ENCODE results near the gene NR4A3.

The NR4A3 gene

GRCh38 chr9:99840072-99840471 is 18.4 kb downstream of the NR4A3 start:
- no peak for DNase-seq

GRCh38 chr9:99845063-99845462 is 23.4 kb downstream of the NR4A3 start:
- Histone ChIP-seq H3K18ac (ENCODE audit: low read depth in 1 of 2, low read length in 2 of 2) (no peak overlapping the region), H3K4me1 (ENCODE audit: control insufficient read depth, insufficient read depth, low read depth, low read length) (no peaks in the 10 kb centered on the region), H3K4me2 (ENCODE audit: low read length, poor library complexity, severe bottlenecking) (no peak overlapping the region), H3K4me3 (ENCODE audit: insufficient read depth in 1 of 2, low read depth in 1 of 2, low read length in 2 of 2) (no peak overlapping the region), H3K79me1 (replicated peaks; ENCODE audit: low read length, poor library complexity, severe bottlenecking) (no peaks in the 10 kb centered on the region), H2BK15ac (ENCODE audit: low read depth, poor library complexity, severe bottlenecking) (no peak overlapping the region), H2BK12ac (ENCODE audit: low read length in 2 of 2) (no peak overlapping the region), H3K23ac (ENCODE audit: low read length in 2 of 2) (no peak overlapping the region), H2AK5ac (ENCODE audit: low read length, severe bottlenecking) (no peak overlapping the region), H3K4ac (ENCODE audit: low read depth in 1 of 2, low read length in 2 of 2) (no peak overlapping the region), H4K8ac (ENCODE audit: low read length) (no peak overlapping the region), H3K9me3 (ENCODE audit: control insufficient read depth, low read length) (no peaks in the 10 kb centered on the region), H2BK120ac (ENCODE audit: low read depth, low read length) (no peak overlapping the region), H3K27me3 (ENCODE audit: control insufficient read depth in 1 of 2, insufficient read depth in 1 of 2, low read length in 2 of 2) (no peaks in the 10 kb centered on the region), H3K36me3 (ENCODE audit: control insufficient read depth in 1 of 2, insufficient read depth in 2 of 2, low read depth in 1 of 2, low read length in 2 of 2) (peaks cover 0 to 53% of the 10 kb centered on the region in 2 experiments), H3K9ac (ENCODE audit: low read length) (no peak overlapping the region), H4K91ac (ENCODE audit: low read length) (no peak overlapping the region), H2AFZ (ENCODE audit: low read depth, low read length) (no peak overlapping the region), H3K27ac (ENCODE audit: low read length, poor library complexity, severe bottlenecking) (no peak overlapping the region), H3K14ac (ENCODE audit: low read length in 2 of 2) (no peak overlapping the region), H2BK5ac (ENCODE audit: low read depth, low read length, poor library complexity, severe bottlenecking) (no peak overlapping the region)
- 84% methylated on average over 3 of the region's 4 CpGs for WGBS
- no peak for DNase-seq

More at GRCh38 chr9:99840072-99840471, 18.4 kb downstream of the NR4A3 start:
- H2AFZ ChIP-seq (ENCODE audit: low read depth, low read length): no peak overlapping the region
- H2BK5ac ChIP-seq (ENCODE audit: low read depth, low read length, poor library complexity, severe bottlenecking): no peak overlapping the region
- no peak overlapping the region for H3K27ac ChIP-seq (ENCODE audit: low read length, poor library complexity, severe bottlenecking)
- no peak overlapping the region for H3K18ac ChIP-seq (ENCODE audit: low read depth in 1 of 2, low read length in 2 of 2)
- H3K4me1 ChIP-seq (ENCODE audit: control insufficient read depth, insufficient read depth, low read depth, low read length): no peaks in the 10 kb centered on the region
- H3K9ac ChIP-seq (ENCODE audit: low read length): no peak overlapping the region
- no peak overlapping the region for H2BK12ac ChIP-seq (ENCODE audit: low read length in 2 of 2)
- no peak overlapping the region for H3K4me3 ChIP-seq (ENCODE audit: insufficient read depth in 1 of 2, low read depth in 1 of 2, low read length in 2 of 2)
- H4K91ac ChIP-seq (ENCODE audit: low read length): no peak overlapping the region
- no peak overlapping the region for H3K4me2 ChIP-seq (ENCODE audit: low read length, poor library complexity, severe bottlenecking)
- no peaks in the 10 kb centered on the region for H3K79me1 ChIP-seq (replicated peaks; ENCODE audit: low read length, poor library complexity, severe bottlenecking)
- H2BK15ac ChIP-seq (ENCODE audit: low read depth, poor library complexity, severe bottlenecking): no peak overlapping the region
- no peaks in the 10 kb centered on the region for H3K9me3 ChIP-seq (ENCODE audit: control insufficient read depth, low read length)
- no peak overlapping the region for H4K8ac ChIP-seq (ENCODE audit: low read length)
- WGBS: 70% methylated on average over 1 of the region's 1 CpG
- H3K4ac ChIP-seq (ENCODE audit: low read depth in 1 of 2, low read length in 2 of 2): no peak overlapping the region
- H3K36me3 ChIP-seq (ENCODE audit: control insufficient read depth in 1 of 2, insufficient read depth in 2 of 2, low read depth in 1 of 2, low read length in 2 of 2): peaks cover 0 to 23% of the 10 kb centered on the region in 2 experiments
- no peaks in the 10 kb centered on the region for H3K27me3 ChIP-seq (ENCODE audit: control insufficient read depth in 1 of 2, insufficient read depth in 1 of 2, low read length in 2 of 2)
- no peak overlapping the region for H2BK120ac ChIP-seq (ENCODE audit: low read depth, low read length)
- H3K14ac ChIP-seq (ENCODE audit: low read length in 2 of 2): no peak overlapping the region
- H3K23ac ChIP-seq (ENCODE audit: low read length in 2 of 2): no peak overlapping the region
- no peak overlapping the region for H2AK5ac ChIP-seq (ENCODE audit: low read length, severe bottlenecking)

- Histone ChIP-seq H2BK15ac (ENCODE audit: low read depth, poor library complexity, severe bottlenecking) (no peak overlapping the region), H3K4me2 (ENCODE audit: low read length, poor library complexity, severe bottlenecking) (no peak overlapping the region), H4K91ac (ENCODE audit: low read length) (no peak overlapping the region), H3K79me1 (replicated peaks; ENCODE audit: low read length, poor library complexity, severe bottlenecking) (no peaks in the 10 kb centered on the region), H2BK12ac (ENCODE audit: low read length in 2 of 2) (no peak overlapping the region), H3K9ac (ENCODE audit: low read length) (no peak overlapping the region), H3K27me3 (ENCODE audit: control insufficient read depth in 1 of 2, insufficient read depth in 1 of 2, low read length in 2 of 2) (no peaks in the 10 kb centered on the region), H3K4ac (ENCODE audit: low read depth in 1 of 2, low read length in 2 of 2) (no peak overlapping the region), H3K14ac (ENCODE audit: low read length in 2 of 2) (no peak overlapping the region), H3K18ac (ENCODE audit: low read depth in 1 of 2, low read length in 2 of 2) (no peak overlapping the region), H3K4me1 (ENCODE audit: control insufficient read depth, insufficient read depth, low read depth, low read length) (no peaks in the 10 kb centered on the region), H3K36me3 (ENCODE audit: control insufficient read depth in 1 of 2, insufficient read depth in 2 of 2, low read depth in 1 of 2, low read length in 2 of 2) (peaks cover 0 to 53% of the 10 kb centered on the region in 2 experiments), H3K23ac (ENCODE audit: low read length in 2 of 2) (no peak overlapping the region), H2BK5ac (ENCODE audit: low read depth, low read length, poor library complexity, severe bottlenecking) (no peak overlapping the region), H2BK120ac (ENCODE audit: low read depth, low read length) (no peak overlapping the region), H3K4me3 (ENCODE audit: insufficient read depth in 1 of 2, low read depth in 1 of 2, low read length in 2 of 2) (no peak overlapping the region), H3K9me3 (ENCODE audit: control insufficient read depth, low read length) (no peaks in the 10 kb centered on the region), H3K27ac (ENCODE audit: low read length, poor library complexity, severe bottlenecking) (no peak overlapping the region), H2AK5ac (ENCODE audit: low read length, severe bottlenecking) (no peak overlapping the region), H4K8ac (ENCODE audit: low read length) (no peak overlapping the region), H2AFZ (ENCODE audit: low read depth, low read length) (no peak overlapping the region)
- WGBS: 89% methylated on average over 7 of the region's 7 CpGs
- DNase-seq: no peak
Measured at GRCh38 chr9:99848447-99848846, 26.8 kb downstream of the NR4A3 start.

DNA sequence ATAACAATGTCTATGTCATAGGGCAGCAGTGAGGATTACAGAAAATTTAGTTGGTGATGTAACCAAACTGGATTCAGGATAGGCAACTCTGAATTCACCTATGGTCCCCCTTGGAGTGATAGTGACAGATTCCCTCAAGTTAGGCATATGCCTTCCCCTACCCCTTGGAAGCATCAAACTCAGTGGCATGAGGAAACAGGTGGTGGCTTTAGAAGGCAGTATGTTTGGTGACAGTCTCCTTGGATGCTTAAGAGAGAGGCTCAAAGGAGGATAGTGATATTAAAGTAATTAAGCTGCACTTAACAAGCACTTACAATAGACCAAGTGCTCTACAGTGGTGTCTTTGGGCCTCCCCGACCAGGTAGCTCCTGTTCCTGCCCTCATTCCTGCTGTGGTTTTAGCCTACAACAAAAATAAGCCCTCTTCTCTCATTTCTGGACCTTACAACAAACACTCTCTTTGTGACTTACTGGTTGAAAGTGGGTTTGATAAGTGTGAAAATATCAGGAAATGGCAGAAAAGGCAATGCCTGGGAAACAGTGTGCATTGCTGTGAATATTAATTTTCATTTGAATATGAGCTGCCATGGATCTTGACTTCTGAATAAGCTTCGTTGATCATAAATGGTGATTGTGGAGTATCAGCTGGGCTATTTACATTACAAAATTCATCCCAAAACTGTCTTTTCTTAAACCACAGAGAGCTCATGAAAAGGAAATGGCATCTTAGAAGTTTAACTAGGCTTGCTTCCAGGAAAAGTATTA is 29.2 kb downstream of the NR4A3 start:
- Histone ChIP-seq H3K9me3 (ENCODE audit: control insufficient read depth, low read length) (no peaks in the 10 kb centered on the region), H3K27me3 (ENCODE audit: control insufficient read depth in 1 of 2, insufficient read depth in 1 of 2, low read length in 2 of 2) (no peaks in the 10 kb centered on the region), H3K4me2 (ENCODE audit: low read length, poor library complexity, severe bottlenecking) (no peak overlapping the region), H3K79me1 (replicated peaks; ENCODE audit: low read length, poor library complexity, severe bottlenecking) (no peaks in the 10 kb centered on the region), H3K27ac (ENCODE audit: low read length, poor library complexity, severe bottlenecking) (no peak overlapping the region), H2BK12ac (ENCODE audit: low read length in 2 of 2) (no peak overlapping the region), H4K8ac (ENCODE audit: low read length) (no peak overlapping the region), H2BK5ac (ENCODE audit: low read depth, low read length, poor library complexity, severe bottlenecking) (no peak overlapping the region), H3K9ac (ENCODE audit: low read length) (no peak overlapping the region), H3K36me3 (ENCODE audit: control insufficient read depth in 1 of 2, insufficient read depth in 2 of 2, low read depth in 1 of 2, low read length in 2 of 2) (peaks cover 0 to 36% of the 10 kb centered on the region in 2 experiments), H3K18ac (ENCODE audit: low read depth in 1 of 2, low read length in 2 of 2) (no peak overlapping the region), H2BK120ac (ENCODE audit: low read depth, low read length) (no peak overlapping the region), H3K14ac (ENCODE audit: low read length in 2 of 2) (no peak overlapping the region), H3K4me1 (ENCODE audit: control insufficient read depth, insufficient read depth, low read depth, low read length) (no peaks in the 10 kb centered on the region), H3K4ac (ENCODE audit: low read depth in 1 of 2, low read length in 2 of 2) (no peak overlapping the region), H2BK15ac (ENCODE audit: low read depth, poor library complexity, severe bottlenecking) (no peak overlapping the region), H4K91ac (ENCODE audit: low read length) (no peak overlapping the region), H3K4me3 (ENCODE audit: insufficient read depth in 1 of 2, low read depth in 1 of 2, low read length in 2 of 2) (no peak overlapping the region), H3K23ac (ENCODE audit: low read length in 2 of 2) (no peak overlapping the region), H2AFZ (ENCODE audit: low read depth, low read length) (no peak overlapping the region), H2AK5ac (ENCODE audit: low read length, severe bottlenecking) (no peak overlapping the region)
- WGBS: 70% methylated on average over 1 of the region's 2 CpGs
- DNase-seq: no peak

Measured in mesenchymal stem cell (in vitro differentiated cells and primary cell).